ENCODE measurements around the gene REXO1. TPM values are rescaled to one million over a fixed set of nuclear protein-coding genes. Genes with fewer than 3 reads are reported as not detected.

REXO1 gene
- total and polyA plus RNA-seq, 9 of the 15 experiments (the other 6 are each of a cell fraction or from before 2014, with no cell fraction given), result 0.04 to 63.3 (median 15.8) TPM

DNA sequence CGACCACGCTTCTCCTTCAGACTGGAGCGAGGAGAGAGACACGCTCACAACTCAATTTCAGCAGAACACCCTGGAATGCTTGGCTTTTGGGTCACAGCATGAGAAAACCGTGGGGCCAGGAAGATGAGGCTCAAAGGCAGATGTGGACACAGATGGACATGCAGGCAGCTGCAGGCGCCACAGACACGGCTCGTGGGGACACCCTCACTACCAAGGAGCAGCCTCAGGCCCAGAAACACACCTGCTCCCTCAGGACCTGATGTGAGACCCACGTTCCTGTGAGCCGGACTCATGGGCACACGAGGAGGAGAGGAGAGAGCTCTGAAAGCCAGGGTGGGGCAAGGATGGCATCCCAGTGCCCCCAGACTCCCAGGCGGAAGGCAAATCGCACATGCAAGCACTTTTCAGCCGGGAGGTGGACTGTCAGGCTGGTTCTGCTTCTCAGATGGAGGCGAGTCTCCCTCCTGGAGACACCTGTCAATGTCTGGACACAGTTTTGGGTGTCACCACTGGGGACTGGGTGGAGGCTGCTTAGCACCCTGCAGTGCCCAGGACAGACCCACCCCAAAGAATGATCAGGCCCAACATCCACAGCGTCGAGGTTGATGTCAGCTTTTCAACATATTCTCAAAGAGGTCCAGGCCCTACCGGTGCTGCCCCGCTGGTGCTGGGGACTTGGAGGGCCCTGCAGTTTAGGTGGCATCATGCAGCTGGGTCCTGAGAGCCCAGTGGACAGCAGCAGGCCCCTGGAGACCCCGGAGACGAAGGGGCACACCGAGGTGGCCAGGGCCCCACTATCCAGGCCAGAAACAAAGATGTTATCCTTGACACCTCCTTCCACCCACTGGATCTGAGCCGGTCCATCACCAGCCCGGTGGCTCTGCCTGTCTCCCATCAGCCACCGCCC, 34.8 kb upstream of the REXO1 start:
- H3K36me3 ChIP-seq (ENCODE audit: control insufficient read depth, insufficient read depth, low read length), result peaks cover 27% of the 10 kb centered on the region; the same call in 2 of the 3 replicates
- WGBS (ENCODE audit: insufficient coverage, low coverage, missing lambda C conversion rate), result 60% methylated on average over 24 of the region's 25 CpGs
- H3K79me2 ChIP-seq (ENCODE audit: control insufficient read depth, insufficient read depth, low read length), result peaks cover 46% of the 10 kb centered on the region
- POLR2A ChIA-PET, result interaction anchor here (0.6 to 1.4 kb wide), 4 partner anchors 8 to 152 kb away, joined by 3 to 5 read pairs (median 4); no protein-coding TSS in a partner anchor
- CTCF ChIA-PET (ENCODE audit: low intra/inter-chr PET ratio), result no interaction called here
- H3K9me1 ChIP-seq (ENCODE audit: control insufficient read depth, insufficient read depth, low read length), result peaks cover 14% of the 10 kb centered on the region
- ATAC-seq (no peak), FAIRE-seq (no peak), DNase-seq (ENCODE audit: extremely low read depth in 1 of 4, low spot score in 3 of 4) (no peak)
- peaks cover 31 to 76% of the 10 kb centered on the region in 2 experiments for H3K4me1 ChIP-seq (replicated peaks in 1 of 2; ENCODE audit: control insufficient read depth in 2 of 2, insufficient read depth in 2 of 2, low read length in 2 of 2)
- H3K4me3 ChIP-seq, result peak overlapping the region; percentile 91; the same call in 1 of the 2 replicates
- H4K20me1 ChIP-seq (replicated peaks; ENCODE audit: control insufficient read depth, insufficient read depth, low read length), result peaks cover 37% of the 10 kb centered on the region; the same call in 1 of the 2 replicates
- BruUV-seq (replicated peaks), result no TSS peak
- peak overlapping the region; percentile 90 for H3K4me2 ChIP-seq (ENCODE audit: insufficient read depth, low read length)
- H3K9me3 ChIP-seq (replicated peaks; ENCODE audit: control insufficient read depth, insufficient read depth, low read depth, low read length), result no peaks in the 10 kb centered on the region
- H3K27me3 ChIP-seq (ENCODE audit: control insufficient read depth in 2 of 2, insufficient read depth in 2 of 2, low read length in 2 of 2), result no peaks in the 10 kb centered on the region
- no peak overlapping the region for H2AFZ ChIP-seq (ENCODE audit: low read depth, low read length)
- in situ Hi-C loops (cut with MboI), result no loop called here
- H3K27ac ChIP-seq (ENCODE audit: extremely low read depth, low read depth, low read length), result peak overlapping the region; percentile 37; the same call in 2 of the 3 replicates
- intact Hi-C loops (cut with micrococcal nuclease), result no loop called here
- H3K9ac ChIP-seq (ENCODE audit: insufficient read depth in 1 of 2, low read depth in 2 of 2, low read length in 2 of 2), result peak overlapping the region; percentile 24 to 99; a peak in 3 of 4 replicates
- no peak for TF ChIP-seq PURB (CRISPR knock-in tag; IDR thresholded peaks at IDR 0.05; ENCODE audit: low read depth)
- TF ChIP-seq IFI16 (CRISPR knock-in tag; IDR thresholded peaks at IDR 0.05), result no peak
- TF ChIP-seq, protein P1, sequence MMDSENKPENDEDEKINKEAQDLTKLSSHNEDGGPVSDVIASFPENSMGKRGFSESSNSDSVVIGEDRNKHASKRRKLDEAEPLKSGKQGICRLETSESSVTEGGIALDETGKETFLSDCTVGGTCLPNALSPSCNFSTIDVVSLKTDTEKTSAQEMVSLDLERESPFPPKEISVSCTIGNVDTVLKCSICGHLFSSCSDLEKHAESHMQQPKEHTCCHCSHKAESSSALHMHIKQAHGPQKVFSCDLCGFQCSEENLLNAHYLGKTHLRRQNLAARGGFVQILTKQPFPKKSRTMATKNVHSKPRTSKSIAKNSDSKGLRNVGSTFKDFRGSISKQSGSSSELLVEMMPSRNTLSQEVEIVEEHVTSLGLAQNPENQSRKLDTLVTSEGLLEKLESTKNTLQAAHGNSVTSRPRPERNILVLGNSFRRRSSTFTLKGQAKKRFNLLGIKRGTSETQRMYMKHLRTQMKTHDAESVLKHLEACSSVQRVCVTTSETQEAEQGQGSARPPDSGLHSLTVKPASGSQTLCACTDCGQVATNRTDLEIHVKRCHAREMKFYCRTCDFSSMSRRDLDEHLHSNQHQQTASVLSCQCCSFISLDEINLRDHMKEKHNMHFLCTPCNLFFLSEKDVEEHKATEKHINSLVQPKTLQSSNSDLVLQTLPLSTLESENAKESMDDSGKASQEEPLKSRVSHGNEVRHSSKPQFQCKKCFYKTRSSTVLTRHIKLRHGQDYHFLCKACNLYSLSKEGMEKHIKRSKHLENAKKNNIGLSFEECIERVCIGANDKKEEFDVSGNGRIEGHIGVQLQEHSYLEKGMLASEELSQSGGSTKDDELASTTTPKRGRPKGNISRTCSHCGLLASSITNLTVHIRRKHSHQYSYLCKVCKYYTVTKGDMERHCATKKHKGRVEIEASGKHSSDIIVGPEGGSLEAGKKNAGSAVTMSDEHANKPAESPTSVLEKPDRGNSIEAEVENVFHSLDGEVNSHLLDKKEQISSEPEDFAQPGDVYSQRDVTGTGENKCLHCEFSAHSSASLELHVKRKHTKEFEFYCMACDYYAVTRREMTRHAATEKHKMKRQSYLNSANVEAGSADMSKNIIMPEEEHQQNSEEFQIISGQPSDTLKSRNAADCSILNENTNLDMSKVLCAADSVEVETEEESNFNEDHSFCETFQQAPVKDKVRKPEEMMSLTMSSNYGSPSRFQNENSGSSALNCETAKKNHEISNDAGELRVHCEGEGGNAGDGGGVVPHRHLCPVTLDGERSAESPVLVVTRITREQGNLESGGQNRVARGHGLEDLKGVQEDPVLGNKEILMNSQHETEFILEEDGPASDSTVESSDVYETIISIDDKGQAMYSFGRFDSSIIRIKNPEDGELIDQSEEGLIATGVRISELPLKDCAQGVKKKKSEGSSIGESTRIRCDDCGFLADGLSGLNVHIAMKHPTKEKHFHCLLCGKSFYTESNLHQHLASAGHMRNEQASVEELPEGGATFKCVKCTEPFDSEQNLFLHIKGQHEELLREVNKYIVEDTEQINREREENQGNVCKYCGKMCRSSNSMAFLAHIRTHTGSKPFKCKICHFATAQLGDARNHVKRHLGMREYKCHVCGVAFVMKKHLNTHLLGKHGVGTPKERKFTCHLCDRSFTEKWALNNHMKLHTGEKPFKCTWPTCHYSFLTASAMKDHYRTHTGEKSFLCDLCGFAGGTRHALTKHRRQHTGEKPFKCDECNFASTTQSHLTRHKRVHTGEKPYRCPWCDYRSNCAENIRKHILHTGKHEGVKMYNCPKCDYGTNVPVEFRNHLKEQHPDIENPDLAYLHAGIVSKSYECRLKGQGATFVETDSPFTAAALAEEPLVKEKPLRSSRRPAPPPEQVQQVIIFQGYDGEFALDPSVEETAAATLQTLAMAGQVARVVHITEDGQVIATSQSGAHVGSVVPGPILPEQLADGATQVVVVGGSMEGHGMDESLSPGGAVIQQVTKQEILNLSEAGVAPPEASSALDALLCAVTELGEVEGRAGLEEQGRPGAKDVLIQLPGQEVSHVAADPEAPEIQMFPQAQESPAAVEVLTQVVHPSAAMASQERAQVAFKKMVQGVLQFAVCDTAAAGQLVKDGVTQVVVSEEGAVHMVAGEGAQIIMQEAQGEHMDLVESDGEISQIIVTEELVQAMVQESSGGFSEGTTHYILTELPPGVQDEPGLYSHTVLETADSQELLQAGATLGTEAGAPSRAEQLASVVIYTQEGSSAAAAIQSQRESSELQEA (IDR thresholded peaks at IDR 0.05; ENCODE audit: low read depth), result no peak
- TF ChIP-seq POLR2G (IDR thresholded peaks at IDR 0.05; ENCODE audit: low read depth, low read length), result 0 out of 2 replicates have a peak, but pooled peaks have one; percentile 17
- TF ChIP-seq ZNF79 (CRISPR knock-in tag; IDR thresholded peaks at IDR 0.05; ENCODE audit: low read depth), result no peak

Measured in K562 (cell line).